ENCODE results near the gene ASTL.

DNA sequence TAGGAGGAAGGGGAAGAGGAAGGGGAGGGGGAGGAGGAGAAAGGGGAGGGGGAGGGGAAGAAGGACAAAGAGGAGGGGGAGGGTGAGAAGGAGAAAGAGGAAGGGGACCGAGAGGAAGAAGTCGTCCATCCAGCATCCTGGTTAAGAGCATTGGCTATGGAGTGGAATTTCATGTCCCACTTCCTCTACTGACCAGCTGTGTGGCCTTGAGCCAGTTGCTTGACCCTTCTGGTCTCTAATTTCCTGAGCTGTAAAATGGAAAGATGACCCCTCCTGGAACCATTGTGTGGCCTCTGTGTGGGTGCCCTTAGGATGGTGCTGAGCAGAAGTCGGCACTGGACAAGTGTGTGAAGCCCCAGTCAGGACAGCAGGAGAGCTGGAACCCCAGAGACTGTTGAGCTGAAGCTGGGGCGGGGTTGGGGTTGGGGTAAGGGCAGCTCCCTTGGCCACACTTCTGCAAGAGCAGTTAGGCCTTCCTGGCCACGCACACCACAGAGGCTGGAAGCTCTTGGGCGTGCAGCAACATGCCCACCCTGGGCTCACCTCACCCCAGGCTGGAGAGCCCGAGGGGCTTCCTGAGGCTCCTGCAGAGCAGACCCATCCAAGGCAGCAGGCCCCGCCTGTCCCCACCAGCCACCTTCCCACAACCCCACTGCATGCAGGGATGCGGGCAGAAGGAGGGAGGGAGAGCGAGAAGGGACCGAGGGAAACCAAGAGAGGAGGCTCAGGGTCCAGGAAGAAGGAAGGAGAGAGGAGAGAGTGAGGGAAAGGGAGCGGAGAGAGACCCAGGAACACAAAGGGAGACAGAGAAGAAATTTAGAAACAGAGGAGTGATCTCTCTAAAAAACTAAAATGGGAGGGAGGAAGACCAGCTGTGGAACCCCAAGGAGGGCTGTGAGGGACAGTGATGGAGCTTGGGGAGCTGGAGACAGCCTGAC lies 38.2 kb downstream of the ASTL start:
- no peak for TF ChIP-seq EZH2phosphoT487 (conservative IDR thresholded peaks at IDR 0.05; ENCODE audit: low read length)
- TF ChIP-seq, protein P1, sequence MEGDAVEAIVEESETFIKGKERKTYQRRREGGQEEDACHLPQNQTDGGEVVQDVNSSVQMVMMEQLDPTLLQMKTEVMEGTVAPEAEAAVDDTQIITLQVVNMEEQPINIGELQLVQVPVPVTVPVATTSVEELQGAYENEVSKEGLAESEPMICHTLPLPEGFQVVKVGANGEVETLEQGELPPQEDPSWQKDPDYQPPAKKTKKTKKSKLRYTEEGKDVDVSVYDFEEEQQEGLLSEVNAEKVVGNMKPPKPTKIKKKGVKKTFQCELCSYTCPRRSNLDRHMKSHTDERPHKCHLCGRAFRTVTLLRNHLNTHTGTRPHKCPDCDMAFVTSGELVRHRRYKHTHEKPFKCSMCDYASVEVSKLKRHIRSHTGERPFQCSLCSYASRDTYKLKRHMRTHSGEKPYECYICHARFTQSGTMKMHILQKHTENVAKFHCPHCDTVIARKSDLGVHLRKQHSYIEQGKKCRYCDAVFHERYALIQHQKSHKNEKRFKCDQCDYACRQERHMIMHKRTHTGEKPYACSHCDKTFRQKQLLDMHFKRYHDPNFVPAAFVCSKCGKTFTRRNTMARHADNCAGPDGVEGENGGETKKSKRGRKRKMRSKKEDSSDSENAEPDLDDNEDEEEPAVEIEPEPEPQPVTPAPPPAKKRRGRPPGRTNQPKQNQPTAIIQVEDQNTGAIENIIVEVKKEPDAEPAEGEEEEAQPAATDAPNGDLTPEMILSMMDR (IDR thresholded peaks at IDR 0.05; ENCODE audit: insufficient read depth, low read length, poor library complexity, severe bottlenecking): no peak
